PFSK-1 (cell line): ENCODE results near the gene COX8A.

Experiments used
- FOXP2 ChIP-seq: optimal IDR thresholded peaks from 2 replicates; pipeline ENCODE3; 2011; ENCODE audit warnings: borderline replicate concordance, control low read depth, inconsistent platforms; ENCODE audit not compliant: insufficient read depth; ENCODE audit errors: extremely low read length, extremely low read depth
- POLR2AphosphoS5 ChIP-seq: IDR thresholded peaks from 2 replicates; pipeline ENCODE4 v1.6.1; 2012; ENCODE audit warnings: low read depth, mild to moderate bottlenecking, control low read depth, low read length, moderate library complexity
- REST ChIP-seq, 2 experiments: IDR thresholded peaks; 2 replicates each; pipeline versions ENCODE4 v1.6.1 to v1.8.0; 2011 to 2012; ENCODE audit warnings: low read depth in 2 of 2, low read length in 2 of 2, control low read depth in 1 of 2, inconsistent platforms in 1 of 2, mild to moderate bottlenecking in 1 of 2, moderate library complexity in 1 of 2; ENCODE audit not compliant: insufficient read depth in 1 of 2
- SIN3A ChIP-seq: IDR thresholded peaks from 2 replicates; pipeline ENCODE4 v1.6.1; 2012; ENCODE audit warnings: mild to moderate bottlenecking, low read length, moderate library complexity, borderline replicate concordance; ENCODE audit not compliant: insufficient read depth
- TAF1 ChIP-seq: IDR thresholded peaks from 2 replicates; pipeline ENCODE4 v1.6.1; 2012; ENCODE audit warnings: low read length, control low read depth, borderline replicate concordance; ENCODE audit not compliant: insufficient read depth

The COX8A gene

GRCh38 chr11:64000740-64001483 is 26.5 kb downstream of the COX8A start:
- TF ChIP-seq POLR2AphosphoS5 = no peak

- no peak for TF ChIP-seq REST (IDR thresholded peaks at IDR 0.05; ENCODE audit: insufficient read depth in 1 of 2, low read depth in 2 of 2, low read length in 2 of 2)
- TF ChIP-seq POLR2AphosphoS5 = no peak; the same call in 1 of the 2 replicates
- no peak for TF ChIP-seq SIN3A
- TF ChIP-seq FOXP2 = no peak
- TF ChIP-seq TAF1 = no peak
Observed at GRCh38 chr11:64001484-64002420, 27.3 kb downstream of the COX8A start.

- TF ChIP-seq TAF1 (no peak), POLR2AphosphoS5 (no peak), FOXP2 (no peak), REST (IDR thresholded peaks at IDR 0.05; ENCODE audit: insufficient read depth in 1 of 2, low read depth in 2 of 2, low read length in 2 of 2) (no peak), SIN3A (no peak)
Observed at GRCh38 chr11:64003807-64004589, 29.6 kb downstream of the COX8A start.

GRCh38 chr11:64004590-64004984 is 30.2 kb downstream of the COX8A start:
- TF ChIP-seq POLR2AphosphoS5 (no peak), TAF1 (no peak), FOXP2 (no peak), SIN3A (no peak), REST (IDR thresholded peaks at IDR 0.05; ENCODE audit: insufficient read depth in 1 of 2, low read depth in 2 of 2, low read length in 2 of 2) (no peak)

GRCh38 chr11:64005691-64006090 is 31.3 kb downstream of the COX8A start:
- no peak for TF ChIP-seq REST (IDR thresholded peaks at IDR 0.05; ENCODE audit: insufficient read depth in 1 of 2, low read depth in 2 of 2, low read length in 2 of 2)
- no peak for TF ChIP-seq FOXP2
- TF ChIP-seq TAF1 = no peak
- TF ChIP-seq POLR2AphosphoS5 = no peak
- TF ChIP-seq SIN3A = no peak
